CD14-positive monocyte (primary cell): Measurements from ENCODE around the gene ZFYVE21. TPM values are rescaled to one million over a fixed set of nuclear protein-coding genes. Genes with fewer than 3 reads are reported as not detected.

Experiments
- DNase-seq, 3 donors: peaks; one replicate each; pipeline ENCODE4 v3.0.0-alpha.2; 2011 to 2022
- H2AFZ ChIP-seq: 2 replicates; pipeline ENCODE4 v1.6.0; 2012; ENCODE audit warnings: mild to moderate bottlenecking, low read depth, low read length, inconsistent platforms; ENCODE audit not compliant: insufficient read depth, poor library complexity, severe bottlenecking
- H3K27ac ChIP-seq, 2 donors: 1 replicate in 1 of 2; 2 replicates in 1 of 2; pipeline ENCODE4 v1.5.1; 2012 to 2013; ENCODE audit warnings: low read length in 2 of 2, control low read depth in 1 of 2, inconsistent platforms in 1 of 2, low read depth in 1 of 2, mild to moderate bottlenecking in 1 of 2
- H3K27me3 ChIP-seq, 2 donors: one replicate each; pipeline versions ENCODE4 v1.6.0 to v1.6.1; 2011 to 2013; ENCODE audit warnings: low read length in 2 of 2; ENCODE audit not compliant: control insufficient read depth in 2 of 2, insufficient read depth in 2 of 2
- H3K36me3 ChIP-seq, 2 donors: replicated peaks in 1 of 2; 1 replicate in 1 of 2; 2 replicates in 1 of 2; pipeline versions ENCODE4 v1.5.1 to v1.6.1; 2012 to 2013; ENCODE audit warnings: low read length in 2 of 2, control low read depth in 1 of 2, inconsistent platforms in 1 of 2, mild to moderate bottlenecking in 1 of 2; ENCODE audit not compliant: insufficient read depth in 2 of 2, control insufficient read depth in 1 of 2
- H3K4me1 ChIP-seq, 2 donors: 1 replicate in 1 of 2; 2 replicates in 1 of 2; pipeline versions ENCODE4 v1.5.1 to v1.6.1; 2012 to 2013; ENCODE audit warnings: low read length in 2 of 2, control low read depth in 1 of 2, inconsistent platforms in 1 of 2, mild to moderate bottlenecking in 1 of 2, moderate library complexity in 1 of 2; ENCODE audit not compliant: insufficient read depth in 2 of 2, control insufficient read depth in 1 of 2
- H3K4me2 ChIP-seq: replicated peaks from 2 replicates; pipeline ENCODE3; 2012; ENCODE audit warnings: low read length, moderate library complexity, mild to moderate bottlenecking; ENCODE audit not compliant: poor library complexity, severe bottlenecking; ENCODE audit errors: extremely low read depth
- H3K4me3 ChIP-seq, 3 experiments: fragments of 200-600 bp in 1 of 3; sonication (generic) in 1 of 3; replicated peaks in 1 of 3; 1 replicate in 2 of 3; 2 replicates in 1 of 3; pipeline ENCODE4 v1.5.1; 2011 to 2013; ENCODE audit warnings: low read length in 3 of 3, mild to moderate bottlenecking in 3 of 3, control low read depth in 2 of 3, low read depth in 2 of 3, inconsistent platforms in 1 of 3, moderate library complexity in 1 of 3
- H3K79me2 ChIP-seq: 2 replicates; pipeline ENCODE4 v1.6.0; 2012; ENCODE audit warnings: mild to moderate bottlenecking, control low read depth, inconsistent platforms, low read length, moderate library complexity; ENCODE audit not compliant: insufficient read depth
- H3K9ac ChIP-seq: 2 replicates; pipeline ENCODE4 v1.6.0; 2017; ENCODE audit warnings: low read length, mild to moderate bottlenecking; ENCODE audit not compliant: insufficient read depth, poor library complexity, severe bottlenecking
- H3K9me3 ChIP-seq, 2 donors: replicated peaks in 1 of 2; 1 replicate in 1 of 2; 2 replicates in 1 of 2; pipeline versions ENCODE4 v1.5.1 to v1.6.1; 2012 to 2013; ENCODE audit warnings: low read length in 2 of 2, control low read depth in 1 of 2; ENCODE audit not compliant: control insufficient read depth in 1 of 2, insufficient read depth in 1 of 2
- H4K20me1 ChIP-seq: 2 replicates; pipeline ENCODE4 v1.6.0; 2012; ENCODE audit warnings: mild to moderate bottlenecking, low read length, control low read depth, moderate library complexity; ENCODE audit not compliant: insufficient read depth
- H3K27ac Mint-ChIP-seq, 7 donors: one replicate each; pipeline ENCODE4 v1.8.0; 2020; ENCODE audit warnings: mild to moderate bottlenecking in 7 of 7, mixed read lengths in 7 of 7, moderate library complexity in 6 of 7, inconsistent platforms in 2 of 7
- H3K27me3 Mint-ChIP-seq, 3 donors: one replicate each; pipeline ENCODE4 v1.8.0; 2021 to 2022; ENCODE audit warnings: low read depth in 3 of 3, mild to moderate bottlenecking in 3 of 3, mixed read lengths in 3 of 3, moderate library complexity in 3 of 3, inconsistent platforms in 1 of 3
- H3K36me3 Mint-ChIP-seq, 2 donors: one replicate each; pipeline ENCODE4 v1.8.0; 2020; ENCODE audit warnings: mixed read lengths in 2 of 2, inconsistent platforms in 1 of 2, mild to moderate bottlenecking in 1 of 2
- H3K4me1 Mint-ChIP-seq: one replicate; pipeline ENCODE4 v1.8.0; 2020; ENCODE audit warnings: mild to moderate bottlenecking, mixed read lengths
- H3K4me3 Mint-ChIP-seq, 2 donors: one replicate each; pipeline ENCODE4 v1.8.0; 2020; ENCODE audit warnings: mild to moderate bottlenecking in 2 of 2, mixed read lengths in 2 of 2, moderate library complexity in 1 of 2
- H3K9me3 Mint-ChIP-seq, 7 donors: one replicate each; pipeline ENCODE4 v1.8.0; 2020 to 2022; ENCODE audit warnings: mixed read lengths in 7 of 7, mild to moderate bottlenecking in 6 of 7, moderate library complexity in 6 of 7, inconsistent platforms in 2 of 7
- CTCF ChIP-seq: fragments of 200-600 bp; IDR thresholded peaks from one replicate; pipeline ENCODE4 v1.8.0; 2022; ENCODE audit warnings: antibody characterized with exemption, mild to moderate bottlenecking
- WGBS: methylation state at CpG from one replicate; pipeline ENCODE4 v1.1.5; 2013; ENCODE audit warnings: missing lambda C conversion rate; ENCODE audit not compliant: insufficient coverage; 5-methylcytosine and 5-hydroxymethylcytosine counted together
- intact Hi-C, 2 donors: fragments of 100-400 bp; cut with micrococcal nuclease; formaldehyde crosslinking; loops; one replicate each; pipeline versions ENCODE4 v1.15.0 to v1.15.1; 2023
- polyA plus RNA-seq, 3 donors: library from polyadenylated mRNA; depleted of rRNA in 1 of 3; unstranded in 2 of 3; stranded (reverse) in 1 of 3; fragments of 300-500 nt in 2 of 3; fragments of >200 nt in 1 of 3; fragmentation: Illumina TruSeq in 2 of 3; gene quantifications; 1 replicate in 2 of 3; 2 replicates in 1 of 3; pipeline ENCODE4 v1.2.3, GENCODE V29; 2012 to 2021

The ZFYVE21 gene
- polyA plus RNA-seq, 3 donors: 22.1 to 36.5 (median 33.1) TPM

DNA sequence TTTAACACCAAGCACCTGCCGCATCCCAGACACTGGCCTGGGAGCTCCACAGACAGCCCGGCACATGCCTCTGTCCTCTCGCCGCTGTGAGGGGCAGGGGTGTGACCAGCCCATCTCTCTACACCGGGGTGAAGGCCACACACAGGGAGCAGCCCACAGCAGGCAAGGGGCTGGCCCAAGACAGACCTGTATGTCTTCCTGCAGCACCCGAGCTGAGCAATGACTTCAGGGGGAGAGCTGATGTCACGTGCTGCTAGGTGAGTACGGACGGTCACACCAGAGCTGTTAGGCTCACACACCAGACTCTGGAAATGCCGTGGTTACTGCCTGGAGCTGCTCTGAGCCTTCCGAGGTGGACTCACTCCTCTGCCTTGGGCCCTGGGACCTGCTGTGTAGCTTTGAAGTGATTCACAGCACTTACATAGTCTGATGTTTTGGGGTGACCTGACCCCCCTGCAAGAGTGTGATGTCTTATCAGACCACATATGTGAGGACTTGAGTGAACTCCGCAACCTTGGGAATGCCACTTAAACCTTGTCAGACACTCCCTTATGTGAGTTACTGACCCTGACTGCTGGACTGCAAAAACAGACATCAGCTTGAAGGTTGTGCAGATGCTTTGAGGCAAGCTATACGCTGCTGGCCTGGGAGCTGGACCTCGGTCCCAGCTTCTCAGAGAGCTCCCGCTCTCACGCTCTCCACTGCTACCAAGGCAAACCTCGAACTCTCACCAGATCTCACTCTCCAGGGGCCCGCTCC is 2.1 kb upstream of the ZFYVE21 start:
- H2AFZ ChIP-seq: no peak overlapping the region
- Mint-ChIP-seq H3K4me1 (peaks cover 29% of the 10 kb centered on the region), H3K36me3 (peaks cover 16 to 24% of the 10 kb centered on the region in 2 donors), H3K27me3 (peaks cover 0 to 2% (median 0%) of the 10 kb centered on the region in 3 donors), H3K9me3 (no peaks in the 10 kb centered on the region), H3K4me3 (no peak overlapping the region), H3K27ac (no peak overlapping the region)
- DNase-seq: no peak
- no peak for TF ChIP-seq CTCF
- intact Hi-C loops: no loop called here
- H3K4me3 ChIP-seq: no peak overlapping the region
- WGBS: 93% methylated on average over 18 of the region's 18 CpGs
- H3K4me2 ChIP-seq: no peak overlapping the region
- H3K9ac ChIP-seq: no peak overlapping the region
- H3K9me3 ChIP-seq: no peaks in the 10 kb centered on the region
- no peaks in the 10 kb centered on the region for H3K27me3 ChIP-seq
- peaks cover 2 to 9% of the 10 kb centered on the region in 2 donors for H3K36me3 ChIP-seq
- peaks cover 16 to 26% of the 10 kb centered on the region in 2 donors for H3K4me1 ChIP-seq
- peaks cover 27% of the 10 kb centered on the region for H4K20me1 ChIP-seq
- H3K27ac ChIP-seq: no peak overlapping the region
- peaks cover 40% of the 10 kb centered on the region for H3K79me2 ChIP-seq

DNA sequence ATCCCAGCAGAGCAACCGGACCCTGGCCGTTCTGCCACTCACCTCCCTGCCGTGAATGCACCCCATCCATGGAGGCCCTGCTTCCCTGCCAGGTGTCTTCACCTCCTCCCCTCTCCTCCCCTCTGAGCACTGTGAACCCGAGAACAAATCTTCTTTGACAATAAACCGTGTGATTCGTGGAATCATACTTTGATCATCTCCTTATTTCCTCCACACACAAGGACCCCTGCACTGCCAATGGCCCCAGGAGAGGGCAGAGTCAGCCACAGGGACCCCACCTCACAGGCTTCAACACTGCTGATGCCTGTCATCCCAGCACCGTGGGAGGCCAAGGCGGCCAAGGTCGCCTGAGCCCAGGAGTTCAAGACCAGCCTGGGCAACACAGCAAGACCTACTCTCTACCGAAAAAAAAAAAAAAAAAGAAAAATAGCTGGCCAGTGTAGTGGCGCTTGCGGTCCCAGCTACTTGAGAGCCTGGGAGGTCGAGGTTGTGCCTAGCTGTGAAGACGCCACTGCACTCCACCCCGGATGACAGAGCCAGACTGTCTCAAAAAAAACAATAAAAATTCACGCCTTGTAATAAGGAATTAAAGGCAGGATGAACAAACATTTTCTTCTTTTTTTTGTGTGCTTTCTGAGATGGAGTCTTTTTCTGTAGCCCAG is 1.4 kb upstream of the ZFYVE21 start:
- H3K4me1 ChIP-seq: peaks cover 16 to 26% of the 10 kb centered on the region in 2 donors
- H3K27ac Mint-ChIP-seq: no peak overlapping the region

More for the DNA sequence above, 1.4 kb upstream of the ZFYVE21 start:
- DNase-seq: no peak
- no peak overlapping the region for H3K27ac ChIP-seq
- peak overlapping the region in 1 of 3 experiments; percentile 77 for H3K4me3 ChIP-seq
- peak overlapping the region; percentile 85 for H3K4me2 ChIP-seq
- 93% methylated on average over 9 of the region's 16 CpGs for WGBS
- H2AFZ ChIP-seq: peak overlapping the region; percentile 86
- Mint-ChIP-seq H3K4me3 (peak overlapping the region; percentile 79 to 81), H3K4me1 (peaks cover 29% of the 10 kb centered on the region), H3K36me3 (peaks cover 14 to 24% of the 10 kb centered on the region in 2 donors), H3K9me3 (no peaks in the 10 kb centered on the region), H3K27me3 (peaks cover 0 to 2% (median 0%) of the 10 kb centered on the region in 3 donors)
- peak overlapping the region; percentile 65 for H3K9ac ChIP-seq
- peaks cover 2% of the 10 kb centered on the region in 2 donors for H3K36me3 ChIP-seq
- H3K27me3 ChIP-seq: no peaks in the 10 kb centered on the region
- intact Hi-C loops: no loop called here
- TF ChIP-seq CTCF: no peak
- no peaks in the 10 kb centered on the region for H3K9me3 ChIP-seq
- peaks cover 43% of the 10 kb centered on the region for H3K79me2 ChIP-seq
- H4K20me1 ChIP-seq: peaks cover 27% of the 10 kb centered on the region
